Stimulated activated CD4-positive, alpha-beta T cell treated with anti-CD3 and anti-CD28 coated beads, TNF-alpha, amount 100 ng/mL, for 1 hour (primary cell): Measurements from ENCODE around the gene GPSM3.
"Not testable (repeated sequence)": the region's sequence is repeated elsewhere in the genome, so short reads cannot be mapped to it uniquely, and the experiment has no call there.

Experiments used
- DNase-seq, 3 donors: peaks; one replicate each; pipeline ENCODE4 v3.0.0-alpha.2; 2020; ENCODE audit warnings: low read depth in 3 of 3, low spot score in 1 of 3

The GPSM3 gene

DNA sequence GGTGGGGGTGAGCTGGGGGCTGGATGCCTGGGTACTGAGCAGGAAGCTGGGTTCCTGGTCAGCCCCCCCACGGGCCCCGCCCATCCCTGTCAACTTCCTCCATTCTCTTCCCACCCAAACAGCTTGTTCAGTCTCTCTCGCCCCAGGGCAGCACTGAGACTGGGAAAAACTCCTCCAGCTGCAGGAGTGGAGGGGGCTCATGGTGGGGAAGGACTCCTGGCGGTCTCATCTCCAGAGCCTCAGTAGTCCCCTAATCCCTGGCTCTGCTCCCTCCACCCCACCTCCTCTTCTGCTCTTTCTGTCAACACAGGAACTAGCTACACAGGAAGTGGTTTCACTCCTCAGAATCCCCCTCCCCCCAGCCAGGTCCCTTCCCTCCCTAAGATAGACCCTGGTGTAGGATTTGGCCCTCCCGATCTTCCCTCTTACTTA is at the start of gene GPSM3:
Gene GPSM3 (minus strand): TSS at position 36 of the 432 bp plus-strand sequence. CDS start 130 bp downstream, outside the sequence.
- DNase-seq: no peak

GRCh38 chr6:32240686-32241085 is 48.2 kb upstream of the GPSM3 start:
- no peak for DNase-seq

- no peak for DNase-seq
Observed at GRCh38 chr6:32239462-32239861, 47.0 kb upstream of the GPSM3 start.

GRCh38 chr6:32234934-32235333 is 42.5 kb upstream of the GPSM3 start:
- no peak for DNase-seq

- DNase-seq: no peak
Observed at GRCh38 chr6:32226434-32226833, 34.0 kb upstream of the GPSM3 start.

DNA sequence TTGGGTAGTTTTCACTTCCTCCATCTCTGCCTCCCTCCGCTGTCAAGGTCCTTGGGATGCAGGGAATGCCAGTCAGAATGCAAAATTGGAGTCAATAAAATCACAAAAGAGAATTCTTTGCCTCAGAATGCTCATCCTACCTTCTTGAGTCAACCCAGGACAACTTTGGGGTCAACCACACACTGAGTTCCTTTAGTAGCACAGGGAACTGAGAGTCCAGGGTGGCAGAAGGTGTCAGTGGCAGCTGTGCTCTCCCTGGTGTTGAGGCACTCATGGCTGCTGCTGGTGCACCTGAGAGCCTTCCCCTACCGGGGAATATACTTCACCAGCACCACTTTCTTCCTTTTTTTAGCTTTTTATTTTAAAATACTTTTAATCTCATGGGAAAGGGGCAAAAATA is 32.3 kb upstream of the GPSM3 start:
- no peak for DNase-seq

DNA sequence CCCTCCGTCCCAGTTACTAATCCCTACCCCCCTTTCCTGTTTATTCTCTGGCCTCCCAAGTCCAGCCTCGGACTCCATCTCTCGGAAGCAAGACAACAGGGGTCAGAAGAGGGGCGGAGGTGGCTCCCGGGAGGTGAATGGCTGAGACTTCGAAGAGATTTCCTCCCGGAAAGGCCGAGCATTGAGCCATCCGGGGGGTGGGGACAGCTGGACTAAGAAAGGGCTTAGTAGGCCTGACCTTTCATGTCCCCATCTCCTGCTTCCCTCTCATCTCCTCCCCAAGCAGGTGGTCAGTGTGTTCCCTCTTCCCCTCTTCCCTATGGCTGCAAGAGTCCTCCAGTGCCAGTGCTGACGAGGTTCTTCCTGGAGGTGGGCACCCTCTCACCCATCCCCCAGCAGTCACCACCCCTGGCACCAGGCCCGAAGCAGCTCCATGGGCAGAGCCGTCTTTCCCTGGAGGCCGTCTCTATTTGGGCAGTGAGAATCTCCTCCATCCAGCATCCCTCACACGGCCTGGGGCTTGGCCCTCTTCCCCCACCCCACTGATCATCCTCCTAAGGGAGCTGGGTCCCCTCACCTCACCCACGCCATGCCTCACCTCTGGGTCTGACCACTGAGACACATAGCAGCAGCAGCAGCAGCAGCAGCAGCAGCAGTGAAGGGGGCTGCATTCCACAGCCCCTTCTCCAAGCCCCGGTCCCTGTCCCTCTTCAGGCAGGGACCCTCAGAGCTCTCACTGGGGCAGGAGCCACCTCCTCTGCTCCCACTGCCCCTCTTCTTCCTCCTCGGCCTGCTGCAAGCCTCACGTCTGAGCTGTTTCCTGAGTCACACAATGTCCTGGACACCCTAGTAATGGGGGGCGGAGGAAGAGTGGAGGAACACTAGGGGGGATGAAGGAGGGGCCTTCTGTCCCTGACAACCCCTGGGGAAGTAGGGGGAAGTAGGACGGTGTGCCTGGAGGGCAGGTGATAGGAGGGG is 31.1 kb upstream of the GPSM3 start, which contains the start of gene NOTCH4:
Gene NOTCH4 (minus strand): TSS at position 810 of the 978 bp plus-strand sequence. CDS start 139 bp downstream, at position 671.
- no peak for DNase-seq

GRCh38 chr6:32222333-32223230 is 30.1 kb upstream of the GPSM3 start:
- DNase-seq: no peak

- no peak for DNase-seq
Observed at GRCh38 chr6:32220021-32220420, 27.6 kb upstream of the GPSM3 start.

DNA sequence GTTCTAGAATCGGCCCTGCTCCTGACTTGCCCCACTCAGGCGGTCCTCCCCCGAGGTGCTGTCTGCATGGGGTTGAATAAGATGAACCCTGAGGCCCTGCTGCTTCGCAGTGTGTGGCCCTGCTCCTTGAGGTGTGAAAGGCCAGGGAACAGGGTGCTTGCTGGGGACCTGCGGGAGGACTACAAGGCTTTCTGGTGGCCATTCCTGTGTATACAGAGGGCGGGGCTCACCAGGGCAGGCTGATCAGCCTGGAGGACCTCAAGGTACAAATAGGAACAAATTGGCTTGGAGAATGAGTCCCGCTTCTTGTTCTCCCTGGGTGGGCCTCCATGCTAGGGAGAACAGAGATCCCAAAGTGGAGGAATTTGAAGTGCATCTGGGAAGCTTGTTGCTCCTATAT is 25.7 kb upstream of the GPSM3 start:
- no peak for DNase-seq

DNA sequence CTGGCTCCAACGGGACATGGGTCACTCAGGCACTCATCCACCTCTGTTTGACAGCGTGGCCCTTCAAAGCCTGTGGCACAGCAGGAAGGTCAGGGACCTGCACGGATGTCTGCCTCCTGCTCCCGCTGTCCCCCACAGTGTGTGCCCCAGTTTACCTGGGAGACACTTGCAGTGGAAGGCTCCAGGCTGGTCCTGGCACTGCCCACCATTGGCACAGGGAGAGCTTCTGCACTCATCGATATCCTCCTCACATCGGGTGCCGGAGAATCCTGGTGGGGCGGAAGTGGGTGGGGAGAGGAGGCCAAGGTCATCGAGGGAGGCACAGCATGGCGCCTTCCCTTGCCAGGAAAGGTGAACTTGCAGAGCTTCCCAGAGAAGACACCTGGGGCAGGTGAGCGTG is 24.6 kb upstream of the GPSM3 start:
- DNase-seq: no peak

GRCh38 chr6:32216285-32216684 is 23.8 kb upstream of the GPSM3 start:
- DNase-seq: no peak

DNA sequence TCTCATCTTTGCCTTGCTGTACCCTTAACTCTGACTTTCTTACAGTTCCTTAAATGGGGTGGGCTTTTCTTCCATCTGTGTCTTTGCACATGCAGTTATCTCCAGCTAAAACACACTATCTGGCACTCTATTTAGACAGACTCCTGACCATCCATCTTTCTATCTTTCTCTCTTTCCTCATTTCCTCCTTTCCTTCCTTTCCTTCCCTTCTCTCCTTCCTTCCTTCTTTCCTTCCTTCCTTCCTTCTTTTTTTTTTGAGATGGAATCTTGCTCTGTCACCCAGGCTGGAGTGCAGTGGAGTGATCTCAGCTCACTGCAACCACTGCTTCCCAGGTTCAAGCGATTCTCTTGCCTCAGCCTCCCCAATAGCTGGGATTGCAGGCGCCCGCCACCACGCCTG is 23.2 kb upstream of the GPSM3 start:
- no peak for DNase-seq

DNA sequence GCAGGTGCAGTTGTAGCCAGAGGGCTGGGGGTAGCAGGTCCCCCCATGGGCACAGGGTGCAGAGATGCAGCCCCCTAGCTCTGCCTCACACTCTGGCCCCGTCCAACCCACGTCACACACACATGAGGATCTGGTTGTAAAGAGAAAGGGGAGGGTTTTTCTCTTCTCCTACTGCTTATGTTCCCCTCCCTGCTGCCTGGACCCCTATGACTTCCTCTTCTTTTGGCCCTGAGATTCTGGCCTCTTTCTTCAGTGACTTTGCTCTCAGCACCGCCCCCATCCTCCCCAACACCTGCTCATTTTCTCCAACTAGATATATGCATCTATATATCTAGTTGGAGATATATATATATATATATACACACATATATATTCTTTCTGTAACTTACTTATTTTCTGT is 21.7 kb upstream of the GPSM3 start:
- DNase-seq: no peak

DNA sequence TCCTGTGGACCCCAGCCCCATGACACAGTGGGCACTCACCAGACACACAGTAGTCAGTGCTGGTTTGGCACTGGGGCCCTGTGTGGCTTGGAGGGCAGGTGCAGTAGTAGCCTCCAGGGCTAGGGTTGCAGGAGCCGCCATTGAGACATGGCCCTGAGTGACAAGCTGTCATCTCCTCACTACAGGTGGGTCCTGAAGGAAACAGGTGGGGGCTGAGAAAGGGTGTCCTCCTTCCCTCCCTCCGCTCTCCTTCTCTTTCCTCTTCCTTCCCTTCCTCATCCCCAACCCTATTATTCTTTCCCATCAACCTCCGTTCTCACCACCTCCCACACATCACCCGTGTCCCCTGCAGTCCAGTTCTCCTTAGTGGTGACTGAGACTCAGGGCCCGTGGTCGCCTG is 21.2 kb upstream of the GPSM3 start:
- DNase-seq: no peak

DNA sequence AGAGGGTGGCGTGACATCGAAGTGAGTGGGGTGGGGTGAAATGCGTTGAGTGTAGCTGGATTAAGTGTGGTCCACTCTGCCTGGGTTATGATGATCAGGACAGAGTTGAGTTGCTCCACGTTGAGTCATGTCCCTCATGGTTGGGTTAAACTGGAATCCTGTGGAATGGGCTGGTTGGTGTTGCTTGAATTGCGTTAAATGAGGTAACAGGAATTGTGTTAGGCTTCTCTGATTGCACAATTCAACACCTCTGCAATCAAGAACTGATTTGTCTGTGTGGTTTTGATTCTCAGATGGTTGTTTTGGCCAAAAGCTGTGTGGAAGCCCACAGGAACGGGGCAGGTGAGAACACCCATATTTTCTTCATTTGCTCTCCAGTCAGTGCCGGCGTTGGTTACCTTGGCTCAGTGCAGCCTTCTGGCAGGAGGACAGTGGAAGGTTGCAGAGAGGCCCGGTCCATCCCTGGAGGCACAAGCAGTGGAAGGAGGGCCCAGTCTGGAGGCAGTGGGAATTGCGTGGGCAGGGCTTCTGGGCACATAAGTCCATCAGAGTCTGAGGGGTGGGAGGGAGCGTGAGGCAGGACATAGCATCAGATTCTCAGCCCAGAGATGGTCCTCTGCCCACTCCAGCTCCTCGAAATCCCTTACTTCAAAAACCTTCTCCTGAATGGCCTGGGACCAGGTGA is 19.8 kb upstream of the GPSM3 start:
- DNase-seq: no peak

DNA sequence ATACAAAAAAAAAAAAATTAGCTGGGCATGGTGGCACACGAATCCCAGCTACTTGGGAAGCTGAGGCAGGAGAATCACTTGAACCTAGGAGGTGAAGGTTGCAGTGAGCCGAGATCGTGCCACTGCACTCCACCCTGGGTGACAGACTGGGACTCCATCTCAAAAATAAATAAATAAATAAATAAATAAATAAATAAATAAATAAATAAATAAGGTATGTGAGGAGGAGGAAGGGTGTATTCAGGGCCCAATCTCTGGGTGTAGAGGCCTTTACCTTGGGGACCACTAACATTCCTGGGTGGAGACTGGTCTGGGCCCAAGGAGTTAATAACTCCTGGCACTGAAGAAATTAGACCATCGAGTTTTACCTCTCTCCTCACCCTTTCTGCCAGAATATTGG is 19.0 kb upstream of the GPSM3 start:
- not testable (repeated sequence) for DNase-seq

DNA sequence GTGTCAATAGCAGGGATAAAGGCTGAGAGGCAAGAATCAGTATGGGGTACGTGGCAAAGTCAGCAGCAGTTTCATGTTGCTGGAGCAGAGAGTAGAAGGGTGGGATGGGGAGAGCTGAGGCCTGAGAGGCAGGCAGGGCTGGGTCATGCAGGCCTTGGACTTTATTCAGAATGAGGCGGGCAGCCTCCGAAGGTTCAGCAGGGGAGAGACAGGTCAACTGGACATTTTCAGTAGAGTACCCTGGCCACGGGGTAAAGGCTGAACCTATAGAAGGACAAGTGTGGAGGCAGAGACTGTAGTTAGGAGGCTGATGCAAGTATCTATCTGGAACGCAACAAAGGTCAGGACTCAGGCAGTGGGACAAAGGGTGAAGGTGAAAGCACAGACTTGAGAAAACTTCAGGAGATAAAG is 17.8 kb upstream of the GPSM3 start:
- DNase-seq: no peak

GRCh38 chr6:32208996-32209395 is 16.6 kb upstream of the GPSM3 start:
- DNase-seq: no peak

- no peak for DNase-seq
Observed at GRCh38 chr6:32204268-32204715, 11.8 kb upstream of the GPSM3 start.
